HCT116 (cell line): ENCODE data around the gene IBSP. TPM values are rescaled to one million over a fixed set of nuclear protein-coding genes. Genes with fewer than 3 reads are reported as not detected.
A peak's percentile ranks its signal among the peaks of the same experiment; 100 is the strongest.

ENCODE experiments used
- ATAC-seq: fragments of 200-7000 bp; cut with Tn5 transposase; 2 replicates; pipeline ENCODE4 v1.9.1; 2020; ENCODE audit warnings: mild to moderate bottlenecking, moderate library complexity
- BruUV-seq: library from RNA; stranded (reverse); fragments of 400-500 nt; replicated peaks from 2 replicates; lab custom pipeline; 2021; lab: Mats Ljungman, UMichigan
- CTCF ChIA-PET: fragments of 300-600 bp; sonication (Branson Sonifier 250); formaldehyde crosslinking; loops from one replicate; lab custom pipeline; 2021; ENCODE audit warnings: antibody characterized with exemption; lab: Charles Lee
- POLR2A ChIA-PET: fragments of 300-600, 350-600 bp; sonication (Branson Sonifier 250); formaldehyde crosslinking; loops from one replicate; lab custom pipeline; 2021; ENCODE audit warnings: antibody characterized with exemption; lab: Charles Lee
- RAD21 ChIA-PET, 2 experiments: fragments of 300-600 bp; sonication (Branson Sonifier 250); formaldehyde crosslinking; loops; one replicate each; lab custom pipeline; 2023; ENCODE audit warnings: low total read pairs in 2 of 2; ENCODE audit not compliant: uncharacterized antibody in 2 of 2, unreplicated experiment in 2 of 2, low non-redundant PET in 1 of 2; lab: Charles Lee
- DNase-seq: peaks from one replicate; pipeline ENCODE4 v3.0.0-alpha.2; 2010; ENCODE audit warnings: low read depth, low spot score
- H2AFZ ChIP-seq: fragments of 200-600 bp; shearing (Covaris generic), sonication (generic); 2 replicates; pipeline ENCODE4 v1.6.1; 2017; ENCODE audit warnings: low read depth, mixed run types, mixed read lengths, antibody characterized with exemption, low read length; ENCODE audit not compliant: poor library complexity, severe bottlenecking
- H3K27ac ChIP-seq: 2 replicates; pipeline ENCODE4 v1.5.1; 2012; ENCODE audit warnings: low read depth, low read length
- H3K27me3 ChIP-seq: fragments of 200-600 bp; sonication (generic); 2 replicates; pipeline ENCODE4 v1.6.1; 2016; ENCODE audit warnings: mixed run types, low read length, mixed read lengths; ENCODE audit not compliant: insufficient read depth
- H3K36me3 ChIP-seq, 2 experiments: fragments of 200-500 bp in 1 of 2; fragments of 200-600 bp in 1 of 2; sonication (Bioruptor generic) in 1 of 2; sonication (generic) in 1 of 2; 2 replicates each; pipeline versions ENCODE4 v1.5.1 to v1.6.1; 2014 to 2016; ENCODE audit warnings: low read length in 2 of 2, inconsistent platforms in 1 of 2, mixed read lengths in 1 of 2, mixed run types in 1 of 2; ENCODE audit not compliant: insufficient read depth in 2 of 2, control insufficient read depth in 1 of 2
- H3K4me1 ChIP-seq, 2 experiments: fragments of 200-600 bp in 1 of 2; sonication (generic) in 1 of 2; 2 replicates each; pipeline versions ENCODE4 v1.5.1 to v1.6.1; 2012 to 2017; ENCODE audit warnings: low read length in 2 of 2, inconsistent platforms in 1 of 2, mild to moderate bottlenecking in 1 of 2, mixed read lengths in 1 of 2, mixed run types in 1 of 2, moderate library complexity in 1 of 2; ENCODE audit not compliant: insufficient read depth in 2 of 2, control insufficient read depth in 1 of 2
- H3K4me2 ChIP-seq: fragments of 200-600 bp; sonication (generic); 2 replicates; pipeline ENCODE4 v1.6.1; 2017; ENCODE audit warnings: mixed run types, low read length, mixed read lengths
- H3K4me3 ChIP-seq, 2 experiments: fragments of 200-600 bp in 1 of 2; sonication (generic) in 1 of 2; replicated peaks in 1 of 2; 2 replicates each; pipeline ENCODE4 v1.5.1; 2011 to 2016; ENCODE audit warnings: low read length in 2 of 2, control low read depth in 1 of 2, low read depth in 1 of 2, mild to moderate bottlenecking in 1 of 2, mixed read lengths in 1 of 2, mixed run types in 1 of 2
- H3K79me2 ChIP-seq: fragments of 200-600 bp; sonication (generic); 2 replicates; pipeline ENCODE4 v1.6.1; 2017; ENCODE audit warnings: mild to moderate bottlenecking, mixed run types, low read length, moderate library complexity, mixed read lengths; ENCODE audit not compliant: insufficient read depth
- H3K9ac ChIP-seq: fragments of 200-600 bp; sonication (generic); 2 replicates; pipeline ENCODE4 v1.6.1; 2016; ENCODE audit warnings: low read length, mixed read lengths
- H3K9me2 ChIP-seq: fragments of 200-600 bp; sonication (generic), shearing (Covaris generic); 2 replicates; pipeline ENCODE4 v1.6.1; 2017; ENCODE audit warnings: mixed run types, mild to moderate bottlenecking, moderate library complexity; ENCODE audit not compliant: insufficient read depth
- H3K9me3 ChIP-seq, 2 experiments: fragments of 200-500 bp in 1 of 2; fragments of 200-600 bp in 1 of 2; sonication (Bioruptor generic) in 1 of 2; sonication (generic) in 1 of 2; 2 replicates each; pipeline ENCODE4 v1.6.1; 2014 to 2017; ENCODE audit warnings: low read length in 2 of 2, mixed read lengths in 2 of 2, inconsistent platforms in 1 of 2, low read depth in 1 of 2, mild to moderate bottlenecking in 1 of 2, mixed run types in 1 of 2, moderate library complexity in 1 of 2; ENCODE audit not compliant: control insufficient read depth in 1 of 2, insufficient read depth in 1 of 2
- H4K20me1 ChIP-seq: fragments of 200-600 bp; sonication (generic), shearing (Covaris generic); 2 replicates; pipeline ENCODE4 v1.6.1; 2017; ENCODE audit warnings: mixed run types, mild to moderate bottlenecking, moderate library complexity; ENCODE audit not compliant: insufficient read depth
- CEBPB ChIP-seq: IDR thresholded peaks from 2 replicates; pipeline ENCODE4 v1.6.1; 2012; ENCODE audit warnings: low read depth
- EGR1 ChIP-seq: IDR thresholded peaks from 2 replicates; pipeline ENCODE4 v1.6.1; 2012; ENCODE audit warnings: low read depth
- ELF1 ChIP-seq: IDR thresholded peaks from 2 replicates; pipeline ENCODE4 v1.6.1; 2012; ENCODE audit warnings: low read depth, borderline replicate concordance
- POLR2A ChIP-seq: IDR thresholded peaks from 2 replicates; pipeline ENCODE4 v1.7.0; 2011; ENCODE audit warnings: borderline replicate concordance; ENCODE audit not compliant: insufficient read depth, insufficient read length; ENCODE audit errors: extremely low read depth
- SIN3A ChIP-seq: IDR thresholded peaks from 2 replicates; pipeline ENCODE4 v1.6.1; 2012; ENCODE audit warnings: low read depth
- SRF ChIP-seq: IDR thresholded peaks from 2 replicates; pipeline ENCODE4 v1.6.1; 2012; ENCODE audit warnings: low read depth
- TCF7L2 ChIP-seq: IDR thresholded peaks from 2 replicates; pipeline ENCODE4 v1.7.0; 2011; ENCODE audit warnings: borderline replicate concordance, inconsistent platforms; ENCODE audit not compliant: insufficient read depth, insufficient read length; ENCODE audit errors: extremely low read depth
- YY1 ChIP-seq: IDR thresholded peaks from 2 replicates; pipeline ENCODE4 v1.6.1; 2011; ENCODE audit warnings: low read length, low read depth, moderate library complexity, mild to moderate bottlenecking; ENCODE audit not compliant: insufficient replicate concordance; ENCODE audit errors: extremely low read depth
- ZNF274 ChIP-seq: fragments of 200-500 bp; sonication (Bioruptor generic); IDR thresholded peaks from 2 replicates; pipeline ENCODE4 v1.6.1; 2014; ENCODE audit warnings: mild to moderate bottlenecking, low read depth, low read length, inconsistent platforms
- intact Hi-C: fragments of 100-400 bp; cut with micrococcal nuclease; formaldehyde crosslinking; loops from 2 replicates; pipeline ENCODE4 v1.10.0; 2022
- total RNA-seq: library from RNA; stranded (reverse); gene quantifications from one replicate; pipeline ENCODE4 v1.2.1, GENCODE V29; 2021; ENCODE audit not compliant: unreplicated experiment
- TF ChIP-seq, protein P1 (sequence below): IDR thresholded peaks from 2 replicates; pipeline ENCODE4 v1.6.1; 2012; ENCODE audit warnings: low read depth

Gene IBSP
- total RNA-seq, 1 experiment from 2014 or later, result not detected

DNA sequence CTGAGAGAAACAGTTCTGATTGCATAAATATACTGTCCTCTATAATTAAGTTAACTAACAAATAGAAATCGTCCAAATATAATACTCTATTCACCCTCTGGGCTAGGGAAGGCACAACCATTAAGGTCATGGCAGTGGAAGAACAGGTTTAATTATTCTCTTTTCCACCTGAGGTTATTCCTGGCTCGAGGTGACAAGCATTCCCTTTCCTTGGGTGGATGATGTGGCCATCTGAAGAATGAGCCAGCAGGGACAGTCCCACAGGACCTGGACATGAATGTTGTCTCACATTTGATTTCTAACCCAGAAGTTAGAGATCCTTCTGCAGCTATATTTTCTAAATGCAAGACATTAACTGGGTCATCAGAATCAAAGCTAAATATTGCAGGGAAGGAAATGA, 5.5 kb downstream of the IBSP start:
- no peak for ATAC-seq
- CTCF ChIA-PET, result interaction anchor here (1.1 kb wide), 1 partner anchor 35 kb away, joined by 4 read pairs; no protein-coding TSS in a partner anchor

More for the DNA sequence above, 5.5 kb downstream of the IBSP start:
- Histone ChIP-seq H2AFZ (peak overlapping the region; percentile 48), H3K9ac (no peak overlapping the region), H3K4me1 (no peaks in the 10 kb centered on the region), H3K4me2 (no peak overlapping the region), H4K20me1 (no peaks in the 10 kb centered on the region), H3K4me3 (no peak overlapping the region), H3K27ac (no peak overlapping the region), H3K9me2 (no peaks in the 10 kb centered on the region), H3K9me3 (no peaks in the 10 kb centered on the region), H3K36me3 (no peaks in the 10 kb centered on the region), H3K27me3 (no peaks in the 10 kb centered on the region), H3K79me2 (no peaks in the 10 kb centered on the region)
- no TSS peak for BruUV-seq
- intact Hi-C loops, result no loop called here
- DNase-seq, result no peak
- ChIA-PET POLR2A (no interaction called here), RAD21 (no interaction called here)
- no peak for TF ChIP-seq ELF1
- no peak for TF ChIP-seq CEBPB
- TF ChIP-seq SRF, result no peak
- no peak for TF ChIP-seq ZNF274
- TF ChIP-seq POLR2A, result no peak
- TF ChIP-seq, protein P1, sequence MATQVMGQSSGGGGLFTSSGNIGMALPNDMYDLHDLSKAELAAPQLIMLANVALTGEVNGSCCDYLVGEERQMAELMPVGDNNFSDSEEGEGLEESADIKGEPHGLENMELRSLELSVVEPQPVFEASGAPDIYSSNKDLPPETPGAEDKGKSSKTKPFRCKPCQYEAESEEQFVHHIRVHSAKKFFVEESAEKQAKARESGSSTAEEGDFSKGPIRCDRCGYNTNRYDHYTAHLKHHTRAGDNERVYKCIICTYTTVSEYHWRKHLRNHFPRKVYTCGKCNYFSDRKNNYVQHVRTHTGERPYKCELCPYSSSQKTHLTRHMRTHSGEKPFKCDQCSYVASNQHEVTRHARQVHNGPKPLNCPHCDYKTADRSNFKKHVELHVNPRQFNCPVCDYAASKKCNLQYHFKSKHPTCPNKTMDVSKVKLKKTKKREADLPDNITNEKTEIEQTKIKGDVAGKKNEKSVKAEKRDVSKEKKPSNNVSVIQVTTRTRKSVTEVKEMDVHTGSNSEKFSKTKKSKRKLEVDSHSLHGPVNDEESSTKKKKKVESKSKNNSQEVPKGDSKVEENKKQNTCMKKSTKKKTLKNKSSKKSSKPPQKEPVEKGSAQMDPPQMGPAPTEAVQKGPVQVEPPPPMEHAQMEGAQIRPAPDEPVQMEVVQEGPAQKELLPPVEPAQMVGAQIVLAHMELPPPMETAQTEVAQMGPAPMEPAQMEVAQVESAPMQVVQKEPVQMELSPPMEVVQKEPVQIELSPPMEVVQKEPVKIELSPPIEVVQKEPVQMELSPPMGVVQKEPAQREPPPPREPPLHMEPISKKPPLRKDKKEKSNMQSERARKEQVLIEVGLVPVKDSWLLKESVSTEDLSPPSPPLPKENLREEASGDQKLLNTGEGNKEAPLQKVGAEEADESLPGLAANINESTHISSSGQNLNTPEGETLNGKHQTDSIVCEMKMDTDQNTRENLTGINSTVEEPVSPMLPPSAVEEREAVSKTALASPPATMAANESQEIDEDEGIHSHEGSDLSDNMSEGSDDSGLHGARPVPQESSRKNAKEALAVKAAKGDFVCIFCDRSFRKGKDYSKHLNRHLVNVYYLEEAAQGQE, result no peak
- TF ChIP-seq EGR1, result no peak
- TF ChIP-seq TCF7L2, result no peak
- TF ChIP-seq YY1, result no peak
- no peak for TF ChIP-seq SIN3A
